GM21390 (cell line): ENCODE results near the gene KLK14.

Source experiments
- ATAC-seq: cut with Tn5 transposase; IDR thresholded peaks from one replicate; pipeline ENCODE4 v1.9.1; 2021; ENCODE audit not compliant: unreplicated experiment

KLK14 gene, protein sequence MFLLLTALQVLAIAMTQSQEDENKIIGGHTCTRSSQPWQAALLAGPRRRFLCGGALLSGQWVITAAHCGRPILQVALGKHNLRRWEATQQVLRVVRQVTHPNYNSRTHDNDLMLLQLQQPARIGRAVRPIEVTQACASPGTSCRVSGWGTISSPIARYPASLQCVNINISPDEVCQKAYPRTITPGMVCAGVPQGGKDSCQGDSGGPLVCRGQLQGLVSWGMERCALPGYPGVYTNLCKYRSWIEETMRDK

GRCh38 chr19:51082611-51083010 is at the start of gene KLK14:
Gene KLK14 (minus strand): TSS chr19:51082887. CDS start chr19:51082614, 273 bp downstream.
- no peak for ATAC-seq

DNA sequence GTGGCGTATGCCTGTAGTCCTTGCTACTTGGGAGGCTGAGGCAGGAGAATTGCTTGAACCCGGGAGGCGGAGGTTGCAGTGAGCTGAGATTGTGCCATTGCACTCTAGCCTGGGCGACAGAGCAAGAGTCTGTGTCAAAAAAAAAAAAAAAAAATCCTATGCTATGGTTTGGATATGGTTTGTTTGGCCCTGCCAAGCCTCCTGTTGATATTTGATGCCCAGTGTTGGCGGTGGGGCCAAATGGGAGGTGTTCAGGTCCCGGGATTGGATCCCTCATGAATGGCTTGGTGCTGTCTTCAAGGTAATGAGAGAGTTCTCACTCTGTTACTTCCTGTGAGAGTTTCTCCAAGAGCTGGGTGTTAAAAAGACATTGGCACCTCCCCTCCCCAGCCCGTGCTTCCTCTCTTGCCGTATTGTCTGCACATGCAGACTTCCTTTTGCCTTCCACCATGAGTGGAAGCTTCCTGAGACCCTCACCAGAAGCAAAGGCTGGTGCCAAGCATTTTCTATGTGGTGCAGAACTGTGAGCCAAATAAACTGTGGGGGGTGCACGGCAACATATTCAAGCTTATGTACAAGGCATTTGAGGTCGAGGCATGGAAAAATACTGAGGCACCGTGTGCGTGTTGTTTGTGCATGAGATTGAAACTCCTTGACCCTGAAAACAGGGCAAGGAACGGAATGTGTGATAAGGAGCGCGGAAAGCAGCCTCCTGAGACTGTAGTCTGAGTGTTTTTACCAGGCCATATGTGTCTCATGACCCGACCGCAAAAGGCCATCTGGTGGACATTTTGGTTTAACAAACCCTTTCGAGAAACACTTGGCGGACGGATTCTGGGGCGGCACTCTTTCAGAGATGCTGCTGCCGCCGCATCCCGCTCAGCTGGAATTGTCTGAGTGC is 49.3 kb upstream of the KLK14 start:
- no peak for ATAC-seq

GRCh38 chr19:51129716-51130115 is 47.0 kb upstream of the KLK14 start:
- no peak for ATAC-seq

DNA sequence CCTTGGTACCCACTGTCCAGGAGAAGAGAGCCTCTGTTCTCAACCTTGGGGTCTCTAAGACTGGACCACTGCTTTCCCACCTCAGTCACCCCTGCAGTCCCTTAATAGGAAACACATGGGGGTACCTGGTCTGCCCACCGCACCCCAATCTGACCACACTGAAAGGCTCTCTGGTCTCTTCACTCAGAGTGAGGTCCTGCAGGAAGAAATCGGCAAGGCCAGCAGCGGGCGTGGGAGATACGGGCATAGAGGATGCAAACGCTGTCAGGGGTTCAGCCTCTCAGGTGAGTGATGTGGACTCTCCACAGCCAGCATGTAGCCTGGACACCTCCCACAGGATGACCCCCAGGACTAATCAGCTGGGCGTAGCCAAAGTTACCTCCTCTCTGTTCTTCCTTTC is 45.5 kb upstream of the KLK14 start:
- no peak for ATAC-seq

DNA sequence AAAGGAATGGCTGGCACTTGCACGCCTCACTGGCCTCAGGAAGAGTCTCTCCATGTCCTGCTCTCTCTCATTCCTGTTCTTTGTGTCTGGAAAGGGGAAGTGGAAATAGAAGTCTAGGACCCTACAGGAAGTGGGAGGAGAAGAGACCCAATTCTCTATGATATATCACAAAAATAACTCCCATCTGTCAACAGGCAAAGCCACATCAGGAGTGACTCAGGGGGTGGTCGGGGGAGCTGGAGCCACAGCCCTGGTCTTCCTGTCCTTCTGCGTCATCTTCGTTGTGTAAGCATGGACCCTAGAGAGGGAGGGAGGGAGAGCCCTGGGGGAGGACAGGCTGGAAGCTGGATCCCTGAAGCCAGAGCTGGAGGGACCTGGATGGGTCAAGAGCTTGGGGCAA is 45.1 kb upstream of the KLK14 start:
- no peak for ATAC-seq

- ATAC-seq: no peak
These were observed 44.3 kb upstream of the KLK14 start for GRCh38 chr19:51127032-51127431.

- ATAC-seq: no peak
These were observed 42.9 kb upstream of the KLK14 start for GRCh38 chr19:51125421-51126075.

GRCh38 chr19:51124729-51125128 is 42.0 kb upstream of the KLK14 start, which contains the start of gene SIGLEC9:
Gene SIGLEC9 (plus strand): TSS chr19:51124906. CDS start chr19:51124975, 69 bp downstream.
- ATAC-seq: no peak

DNA sequence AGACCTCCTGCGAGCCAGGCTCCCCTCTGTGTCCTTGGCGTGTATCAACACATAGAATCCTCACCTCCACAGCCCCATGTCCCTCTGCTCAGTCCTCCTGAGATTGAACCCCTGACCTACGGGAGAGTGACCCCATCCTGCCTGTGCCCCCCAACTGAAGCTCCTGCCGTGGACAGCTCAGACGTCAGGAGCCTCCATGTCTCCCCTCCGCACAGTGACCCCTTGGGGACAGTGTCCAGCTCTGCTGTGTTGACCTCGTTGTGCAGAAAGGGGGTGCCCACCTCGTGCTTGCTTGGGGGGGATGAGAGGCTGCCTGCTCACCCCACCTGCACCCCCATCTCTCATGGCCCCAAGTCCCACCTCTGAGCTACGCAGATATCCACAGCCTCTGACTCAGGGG is 41.5 kb upstream of the KLK14 start:
- no peak for ATAC-seq

DNA sequence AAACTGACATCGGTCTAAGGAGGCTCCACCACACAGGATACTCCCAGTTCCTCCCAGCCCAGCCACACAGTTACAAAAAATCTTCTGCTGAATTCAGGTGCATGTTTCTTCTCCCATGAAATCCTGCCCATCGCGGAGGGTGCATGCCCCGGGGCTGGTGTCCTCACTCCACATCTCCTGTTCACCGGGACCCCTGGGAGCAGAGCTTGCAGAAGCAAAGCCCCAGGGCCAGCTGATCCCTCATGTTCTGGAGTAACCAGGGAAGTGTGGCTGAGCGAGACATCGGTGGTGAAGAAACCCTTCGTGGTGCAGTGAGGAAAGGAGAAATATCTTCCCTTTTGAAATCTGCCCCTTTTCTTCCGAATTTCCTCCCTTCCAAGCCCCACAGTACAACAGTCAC is 41.1 kb upstream of the KLK14 start:
- no peak for ATAC-seq

GRCh38 chr19:51123381-51123800 is 40.7 kb upstream of the KLK14 start:
- no peak for ATAC-seq

GRCh38 chr19:51122112-51122981 is 39.7 kb upstream of the KLK14 start:
- no peak for ATAC-seq

DNA sequence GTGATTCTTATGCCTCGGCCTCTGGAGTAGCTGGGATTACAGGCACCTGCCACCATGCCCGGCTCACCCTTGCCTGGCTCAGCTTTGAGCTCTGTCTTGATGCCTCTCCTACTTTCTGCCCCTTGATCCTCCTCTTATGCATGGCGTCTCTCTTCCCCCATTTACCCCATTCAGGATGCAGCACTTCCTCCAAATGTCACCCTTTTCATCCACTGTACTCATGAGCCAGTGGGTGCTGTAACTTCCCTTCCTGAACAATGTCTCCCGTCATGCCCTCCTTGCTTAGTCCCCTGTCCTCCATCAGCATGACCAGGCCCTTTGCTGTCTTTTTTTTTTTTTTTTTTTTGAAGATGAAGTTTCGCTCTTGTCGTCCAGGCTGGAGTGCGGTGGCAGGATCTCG is 38.6 kb upstream of the KLK14 start:
- ATAC-seq: no peak

- ATAC-seq: no peak
These were observed 37.5 kb upstream of the KLK14 start for GRCh38 chr19:51120160-51120559.

DNA sequence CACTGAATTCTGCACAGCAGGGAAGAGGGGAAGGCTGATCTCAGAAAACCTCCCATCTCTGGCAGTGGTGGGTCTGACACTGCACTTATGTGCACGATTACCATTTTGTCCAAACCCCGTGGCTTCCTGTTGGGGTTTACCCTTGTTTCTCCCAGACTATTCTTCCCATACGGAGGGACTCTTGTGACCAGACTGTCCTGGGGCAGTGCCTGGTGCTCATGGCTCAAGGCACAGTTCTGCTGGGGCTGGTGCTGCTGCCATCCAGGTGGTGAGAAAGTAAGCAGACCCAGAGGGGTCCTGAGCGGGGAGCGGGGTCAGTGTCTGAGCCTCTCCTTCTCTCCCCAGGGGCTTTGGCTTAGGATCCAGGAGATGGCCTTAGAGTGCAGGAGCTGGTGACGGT is 36.9 kb upstream of the KLK14 start:
- no peak for ATAC-seq

- ATAC-seq: no peak
These were observed 36.4 kb upstream of the KLK14 start for GRCh38 chr19:51119101-51119500.

DNA sequence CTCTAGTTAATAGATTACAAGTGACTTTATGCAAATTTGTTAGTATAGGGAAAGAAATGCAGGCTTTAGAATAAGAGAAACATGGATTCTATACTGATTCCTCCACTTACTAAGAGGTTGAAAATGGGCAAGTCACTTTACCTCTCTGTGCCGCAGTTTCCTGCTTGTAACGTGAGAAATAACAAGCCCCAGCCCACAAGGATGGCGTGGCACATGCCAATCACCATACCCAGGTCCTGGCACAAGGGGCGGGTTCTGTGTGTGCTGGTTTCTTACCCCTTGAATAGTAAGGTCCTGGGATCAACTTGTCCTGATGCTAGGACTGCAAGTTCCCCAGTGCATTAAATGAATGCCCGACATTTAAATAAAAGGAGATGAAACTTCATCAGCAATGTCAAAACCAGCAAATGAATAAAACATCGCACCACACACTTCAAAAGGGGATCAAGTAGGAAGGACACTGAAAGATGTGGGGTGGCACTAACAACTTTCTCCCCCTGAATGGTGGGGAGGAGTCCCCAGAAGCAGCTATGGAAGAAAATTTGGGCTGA is 34.1 kb upstream of the KLK14 start:
- no peak for ATAC-seq

DNA sequence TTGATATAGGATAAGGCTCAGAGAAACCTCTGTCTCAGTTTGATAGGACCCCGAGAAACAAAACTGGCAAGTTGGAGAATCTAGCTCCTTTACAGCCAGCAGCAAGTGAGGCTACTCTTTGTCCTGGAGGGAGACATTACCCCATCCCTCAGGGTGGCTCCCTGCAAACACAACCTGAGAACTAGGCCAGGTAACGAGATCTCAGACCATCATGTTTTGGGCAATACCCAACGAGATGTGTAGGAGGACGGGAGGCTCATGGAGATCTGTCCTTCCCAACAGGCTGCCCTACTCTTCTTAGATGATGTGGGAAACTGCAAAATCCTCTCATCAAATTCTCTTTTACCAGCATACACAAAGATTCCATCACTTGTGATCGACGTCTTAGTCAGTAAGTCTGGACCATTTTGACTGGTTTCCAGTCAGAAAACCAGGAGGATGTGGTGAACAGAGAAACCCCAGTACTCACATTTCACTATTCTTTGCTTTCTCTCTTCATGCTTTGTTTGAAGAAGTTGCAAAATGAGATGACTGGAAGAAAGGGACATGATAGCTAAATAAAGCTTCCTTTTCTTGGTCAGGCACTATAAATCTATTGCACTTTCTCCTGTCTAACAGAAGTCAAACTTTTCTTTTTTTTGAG is 31.5 kb upstream of the KLK14 start:
- no peak for ATAC-seq

DNA sequence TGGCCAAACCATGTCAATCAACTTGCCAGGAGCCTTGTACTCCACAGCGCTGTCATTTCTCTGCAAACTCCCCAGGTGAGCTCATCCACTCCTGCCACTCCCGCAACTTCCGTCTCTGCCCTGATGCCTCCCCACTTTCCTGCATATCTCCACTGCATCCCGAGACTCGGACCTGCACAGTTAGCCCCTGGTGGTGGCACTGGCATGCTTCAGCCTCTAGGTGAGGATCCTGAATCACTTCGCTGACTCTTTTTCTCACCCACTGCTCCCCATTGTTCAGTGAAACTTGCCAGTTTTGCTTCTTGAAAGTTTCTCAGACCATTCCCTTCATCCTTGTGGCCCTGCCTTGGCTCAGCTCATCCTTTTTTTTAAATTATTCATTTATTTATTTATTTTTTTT is 28.9 kb upstream of the KLK14 start:
- no peak for ATAC-seq

DNA sequence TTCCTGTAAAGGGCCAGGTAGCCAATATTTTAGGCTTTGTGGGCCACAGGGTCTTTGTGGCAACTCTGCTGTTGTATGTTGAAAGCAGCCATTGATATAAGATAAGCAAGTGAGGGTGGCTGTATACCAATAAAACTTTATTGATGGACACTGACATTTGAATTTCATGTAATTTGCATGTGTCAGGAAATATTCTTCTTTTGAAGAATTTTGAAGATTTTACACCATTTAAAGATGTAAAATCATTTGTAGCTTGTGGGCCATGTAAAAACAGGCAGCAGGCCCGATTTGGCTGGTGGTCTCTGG is 27.9 kb upstream of the KLK14 start:
- no peak for ATAC-seq
